Hepatocyte (in vitro differentiated cells): ENCODE measurements around the gene IP6K2. TPM values are rescaled to one million over a fixed set of nuclear protein-coding genes. Genes with fewer than 3 reads are reported as not detected.

ENCODE experiments used
- DNase-seq: peaks from one replicate; pipeline ENCODE4 v3.0.0-alpha.2; 2016; ENCODE audit warnings: low spot score
- H2AFZ ChIP-seq: fragments of 200-600 bp; sonication (generic); 2 replicates; pipeline ENCODE4 v1.6.0; 2016; ENCODE audit warnings: antibody characterized with exemption, mild to moderate bottlenecking
- H3K27ac ChIP-seq: fragments of 200-600 bp; sonication (generic); 2 replicates; pipeline ENCODE4 v1.5.1; 2016; ENCODE audit warnings: mild to moderate bottlenecking
- H3K27me3 ChIP-seq: fragments of 200-600 bp; sonication (generic); 2 replicates; pipeline ENCODE4 v1.6.1; 2016
- H3K36me3 ChIP-seq: fragments of 200-600 bp; sonication (generic); replicated peaks from 2 replicates; pipeline ENCODE4 v1.5.1; 2016; ENCODE audit warnings: low read depth; ENCODE audit not compliant: insufficient read depth
- H3K4me1 ChIP-seq: fragments of 200-600 bp; sonication (generic); 2 replicates; pipeline ENCODE4 v1.5.1; 2016; ENCODE audit warnings: mild to moderate bottlenecking, moderate library complexity; ENCODE audit not compliant: insufficient read depth
- H3K4me2 ChIP-seq: fragments of 200-600 bp; sonication (generic); 2 replicates; pipeline ENCODE4 v1.6.0; 2016
- H3K4me3 ChIP-seq: fragments of 200-600 bp; sonication (generic); 2 replicates; pipeline ENCODE4 v1.5.1; 2016; ENCODE audit warnings: mild to moderate bottlenecking
- H3K79me2 ChIP-seq: fragments of 200-600 bp; sonication (generic); 2 replicates; pipeline ENCODE4 v1.6.0; 2017; ENCODE audit warnings: mild to moderate bottlenecking
- H3K9me2 ChIP-seq: fragments of 200-600 bp; sonication (generic); replicated peaks from 2 replicates; pipeline ENCODE4 v1.6.0; 2017; ENCODE audit warnings: mild to moderate bottlenecking; ENCODE audit not compliant: insufficient read depth
- H3K9me3 ChIP-seq: fragments of 200-600 bp; sonication (generic); 2 replicates; pipeline ENCODE4 v1.5.1; 2016; ENCODE audit warnings: low read depth, mild to moderate bottlenecking
- H4K20me1 ChIP-seq: fragments of 200-600 bp; sonication (generic); 2 replicates; pipeline ENCODE4 v1.6.0; 2016; ENCODE audit warnings: mild to moderate bottlenecking; ENCODE audit not compliant: insufficient read depth, poor library complexity, severe bottlenecking
- EZH2 ChIP-seq: fragments of 200-600 bp; sonication (generic); IDR thresholded peaks from 2 replicates; pipeline ENCODE4 v1.6.1; 2016; ENCODE audit warnings: antibody characterized with exemption, mild to moderate bottlenecking, borderline replicate concordance
- EZH2phosphoT487 ChIP-seq: fragments of 200-600 bp; sonication (generic); IDR thresholded peaks from one replicate; pipeline ENCODE4 v1.6.1; 2018; ENCODE audit warnings: antibody characterized with exemption, mild to moderate bottlenecking, low read depth, moderate library complexity; ENCODE audit not compliant: unreplicated experiment, severe bottlenecking
- WGBS: methylation state at CpG from one replicate; pipeline ENCODE4 v1.1.6; 2016; ENCODE audit warnings: low lambda C conversion rate; ENCODE audit errors: missing lambda C conversion rate; 5-methylcytosine and 5-hydroxymethylcytosine counted together
- polyA plus RNA-seq: library from polyadenylated mRNA; unstranded; fragments of >200 nt; fragmentation: Nextera tagmentation; extraction: Ambion mirVana; gene quantifications from 2 replicates; pipeline ENCODE4 v1.2.1, GENCODE V29; 2016
- total RNA-seq: library from RNA; depleted of rRNA; stranded (reverse); fragments of >200 nt; gene quantifications from 2 replicates; pipeline ENCODE4 v1.2.3, GENCODE V29; 2014
- TF ChIP-seq, protein P1 (sequence below): fragments of 200-600 bp; sonication (generic); IDR thresholded peaks from 2 replicates; pipeline ENCODE4 v1.5.1; 2016; ENCODE audit warnings: antibody characterized with exemption, mild to moderate bottlenecking; ENCODE audit not compliant: poor library complexity

Gene IP6K2
- total and polyA plus RNA-seq, 2 experiments from 2014 or later: 112 to 155 TPM

DNA sequence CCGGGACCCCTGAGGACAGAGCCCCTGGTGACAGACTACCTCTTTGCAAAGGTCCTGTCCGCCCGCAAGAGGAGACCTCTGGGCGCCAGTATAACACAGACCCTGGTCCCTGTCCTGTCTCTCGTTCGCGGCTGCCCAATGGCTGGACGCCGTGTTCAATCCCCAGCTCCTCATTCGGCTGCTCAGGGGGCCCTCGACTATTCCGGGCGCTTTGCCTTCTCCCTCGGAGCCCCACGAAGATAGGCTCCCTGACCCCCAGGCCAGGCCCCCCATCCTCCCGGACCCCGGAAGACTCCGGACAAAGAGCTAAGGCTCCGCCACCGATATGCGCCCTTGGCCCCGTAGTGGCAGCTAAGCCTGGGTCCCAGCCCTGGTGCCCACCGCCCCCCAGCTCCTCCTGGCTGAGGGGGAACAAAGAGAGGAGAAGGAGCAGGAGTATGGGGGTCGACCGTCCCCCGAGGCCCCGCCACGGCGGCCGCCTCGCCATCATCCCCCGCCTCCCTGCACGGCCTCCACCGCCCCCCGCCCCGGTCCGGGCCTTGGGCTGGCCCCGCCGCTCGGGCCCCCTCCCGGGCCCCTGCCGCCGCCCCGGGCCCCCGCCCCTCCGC lies 54.8 kb downstream of the IP6K2 start:
- 12% methylated on average over 15 of the region's 46 CpGs for WGBS

DNA sequence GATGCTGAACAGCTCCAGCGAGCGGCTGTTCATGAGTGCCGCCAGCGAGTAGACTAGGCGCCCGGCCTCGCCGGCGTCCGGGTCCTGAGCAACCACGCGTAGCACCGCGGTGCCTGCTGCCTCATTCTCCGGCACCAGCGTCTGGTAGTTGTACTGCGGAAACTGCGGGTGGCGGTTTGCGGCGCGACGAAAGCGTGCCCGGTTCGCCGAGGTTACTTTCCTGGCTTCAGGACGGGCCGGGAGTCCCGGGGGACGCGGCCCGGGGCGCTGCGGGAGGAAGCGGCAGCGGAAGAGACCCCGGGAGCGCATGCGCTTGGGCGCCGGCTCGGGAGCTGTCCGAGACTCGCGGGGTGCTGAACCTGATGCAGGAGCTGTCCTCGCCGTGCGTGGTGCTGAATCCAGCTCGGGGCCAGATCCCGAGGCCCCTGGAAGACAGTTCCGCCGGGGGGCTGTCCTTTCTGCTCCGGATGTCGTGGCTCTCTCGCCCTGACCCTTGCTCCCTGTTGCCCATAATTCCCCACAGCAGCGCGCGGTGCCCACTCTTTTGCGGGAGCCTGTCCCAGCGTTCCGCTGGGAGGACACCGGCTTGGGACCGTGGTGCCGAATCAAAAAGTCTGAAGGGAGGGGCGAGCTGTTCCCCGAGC lies 55.4 kb downstream of the IP6K2 start:
- Histone ChIP-seq H3K4me1 (no peaks in the 10 kb centered on the region), H3K27ac (no peak overlapping the region), H3K79me2 (no peaks in the 10 kb centered on the region), H3K4me3 (peak overlapping the region; percentile 93), H3K9me2 (no peaks in the 10 kb centered on the region), H3K4me2 (peak overlapping the region; percentile 95), H3K9me3 (no peaks in the 10 kb centered on the region), H3K27me3 (no peaks in the 10 kb centered on the region), H4K20me1 (no peaks in the 10 kb centered on the region), H3K36me3 (no peaks in the 10 kb centered on the region), H2AFZ (no peak overlapping the region)
- DNase-seq: peak; percentile 85
- TF ChIP-seq EZH2 (no peak), EZH2phosphoT487 (no peak)
- TF ChIP-seq, protein P1, sequence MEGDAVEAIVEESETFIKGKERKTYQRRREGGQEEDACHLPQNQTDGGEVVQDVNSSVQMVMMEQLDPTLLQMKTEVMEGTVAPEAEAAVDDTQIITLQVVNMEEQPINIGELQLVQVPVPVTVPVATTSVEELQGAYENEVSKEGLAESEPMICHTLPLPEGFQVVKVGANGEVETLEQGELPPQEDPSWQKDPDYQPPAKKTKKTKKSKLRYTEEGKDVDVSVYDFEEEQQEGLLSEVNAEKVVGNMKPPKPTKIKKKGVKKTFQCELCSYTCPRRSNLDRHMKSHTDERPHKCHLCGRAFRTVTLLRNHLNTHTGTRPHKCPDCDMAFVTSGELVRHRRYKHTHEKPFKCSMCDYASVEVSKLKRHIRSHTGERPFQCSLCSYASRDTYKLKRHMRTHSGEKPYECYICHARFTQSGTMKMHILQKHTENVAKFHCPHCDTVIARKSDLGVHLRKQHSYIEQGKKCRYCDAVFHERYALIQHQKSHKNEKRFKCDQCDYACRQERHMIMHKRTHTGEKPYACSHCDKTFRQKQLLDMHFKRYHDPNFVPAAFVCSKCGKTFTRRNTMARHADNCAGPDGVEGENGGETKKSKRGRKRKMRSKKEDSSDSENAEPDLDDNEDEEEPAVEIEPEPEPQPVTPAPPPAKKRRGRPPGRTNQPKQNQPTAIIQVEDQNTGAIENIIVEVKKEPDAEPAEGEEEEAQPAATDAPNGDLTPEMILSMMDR: no peak
- WGBS: 6% methylated on average over 67 of the region's 67 CpGs

More for the DNA sequence above, 54.8 kb downstream of the IP6K2 start:
- no peak for DNase-seq
- TF ChIP-seq EZH2 (no peak), EZH2phosphoT487 (no peak)
- TF ChIP-seq, protein P1: no peak
- H3K4me3 ChIP-seq: no peak overlapping the region
- H3K36me3 ChIP-seq: no peaks in the 10 kb centered on the region
- H3K9me2 ChIP-seq: no peaks in the 10 kb centered on the region
- H4K20me1 ChIP-seq: no peaks in the 10 kb centered on the region
- no peak overlapping the region for H2AFZ ChIP-seq
- H3K27me3 ChIP-seq: no peaks in the 10 kb centered on the region
- H3K4me2 ChIP-seq: peak overlapping the region; percentile 95
- no peaks in the 10 kb centered on the region for H3K9me3 ChIP-seq
- H3K27ac ChIP-seq: no peak overlapping the region
- no peaks in the 10 kb centered on the region for H3K79me2 ChIP-seq
- H3K4me1 ChIP-seq: no peaks in the 10 kb centered on the region

DNA sequence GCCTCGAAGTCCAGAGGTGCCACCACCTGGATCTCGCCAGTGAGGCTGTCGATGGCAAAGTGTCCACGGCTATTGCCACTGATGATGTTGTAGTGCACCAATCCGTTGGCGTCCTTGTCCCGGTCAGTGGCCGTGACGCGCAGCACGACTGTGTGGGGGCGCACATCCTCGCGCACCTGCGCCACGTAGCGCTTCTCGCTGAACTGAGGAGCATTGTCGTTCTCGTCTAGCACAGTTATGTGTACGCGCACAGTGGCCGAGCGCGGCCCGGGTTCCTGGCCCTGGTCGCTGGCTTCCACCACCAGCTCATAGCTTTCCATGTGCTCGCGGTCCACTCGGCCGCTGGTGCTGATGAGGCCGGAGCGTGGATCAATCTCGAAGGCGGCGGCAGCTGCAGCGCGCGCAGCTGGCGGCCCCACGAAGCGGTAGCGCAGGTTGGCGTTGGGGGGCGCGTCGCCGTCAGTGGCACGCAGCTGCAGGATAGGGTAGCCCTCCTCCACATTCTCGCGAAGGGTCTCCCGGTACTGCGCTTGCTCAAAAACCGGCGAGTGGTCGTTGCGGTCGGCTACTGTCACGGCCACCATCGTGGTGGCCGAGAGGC lies 56.1 kb downstream of the IP6K2 start:
- Histone ChIP-seq H3K9me3 (no peaks in the 10 kb centered on the region), H3K9me2 (no peaks in the 10 kb centered on the region), H3K4me1 (no peaks in the 10 kb centered on the region), H3K36me3 (no peaks in the 10 kb centered on the region), H3K4me3 (no peak overlapping the region), H3K27ac (no peak overlapping the region), H3K79me2 (no peaks in the 10 kb centered on the region), H4K20me1 (no peaks in the 10 kb centered on the region), H3K4me2 (peak overlapping the region; percentile 95), H2AFZ (no peak overlapping the region), H3K27me3 (no peaks in the 10 kb centered on the region)
- 97% methylated on average over 57 of the region's 61 CpGs for WGBS
- no peak for DNase-seq
- TF ChIP-seq EZH2: no peak
- TF ChIP-seq, protein P1: no peak
- TF ChIP-seq EZH2phosphoT487: no peak
